Stomach (tissue), 4 donors: Measurements from ENCODE around the gene ZNHIT1.

Experiments
- POLR2AphosphoS5 ChIP-seq, 3 donors: sonication (generic); formaldehyde crosslinking; IDR thresholded peaks; one replicate each; pipeline ENCODE4 v1.6.1; 2016; ENCODE audit warnings: antibody characterized with exemption in 3 of 3
- TF ChIP-seq, protein P1 (sequence below), 7 experiments: fragments of 450-650 bp in 4 of 7; fragments of 200-600 bp in 3 of 7; sonication (generic) in 3 of 7; IDR thresholded peaks; one replicate each; pipeline ENCODE4 v1.5.1; 2016 to 2019; ENCODE audit warnings: antibody characterized with exemption in 7 of 7, control low read depth in 2 of 7, mild to moderate bottlenecking in 1 of 7

DNA sequence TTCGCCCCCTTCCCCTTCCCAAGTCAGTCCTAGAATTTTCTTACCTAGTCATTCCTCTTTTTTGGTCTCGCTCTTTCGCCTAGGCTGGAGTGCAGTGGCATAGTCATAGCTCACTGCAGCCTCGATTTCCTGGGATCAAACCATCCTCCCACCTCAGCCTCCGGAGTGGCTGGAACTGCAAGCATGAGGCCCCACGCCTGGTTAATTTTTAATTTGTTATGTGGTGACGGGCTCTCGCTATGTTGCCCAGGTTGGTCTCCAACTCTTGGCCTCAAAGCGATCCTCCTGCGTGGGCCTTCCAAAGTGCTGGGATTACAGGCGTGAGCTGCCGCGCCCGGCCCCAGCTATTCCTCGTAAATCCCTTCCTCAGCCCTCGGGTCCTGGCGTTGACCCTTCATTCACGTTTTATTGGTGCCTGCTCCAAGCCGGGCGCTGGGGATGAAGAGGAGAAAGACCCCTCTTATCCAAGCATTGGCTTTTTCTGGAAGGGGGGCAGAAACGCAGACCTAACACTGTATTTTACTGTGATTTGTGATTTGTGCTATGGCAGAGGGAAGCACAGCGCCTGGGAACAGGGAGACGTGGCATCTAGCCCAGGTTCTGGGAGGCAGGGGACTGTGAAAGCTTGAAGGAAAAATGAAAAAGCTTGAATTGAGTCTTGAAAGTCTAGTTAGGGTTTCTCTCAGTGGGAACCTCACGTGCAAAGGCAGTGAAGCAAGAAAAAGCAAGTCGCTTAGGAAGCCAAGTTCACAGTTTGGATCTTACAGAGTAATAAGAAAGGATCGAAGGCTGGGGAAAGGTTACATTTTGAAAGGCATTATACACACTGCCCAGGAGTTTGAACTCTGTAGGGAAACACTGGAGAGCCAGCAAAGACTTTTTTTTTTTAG, 516 bp downstream of the ZNHIT1 start:
- no peak for TF ChIP-seq POLR2AphosphoS5 (IDR thresholded peaks at IDR 0.05)
- TF ChIP-seq, protein P1, sequence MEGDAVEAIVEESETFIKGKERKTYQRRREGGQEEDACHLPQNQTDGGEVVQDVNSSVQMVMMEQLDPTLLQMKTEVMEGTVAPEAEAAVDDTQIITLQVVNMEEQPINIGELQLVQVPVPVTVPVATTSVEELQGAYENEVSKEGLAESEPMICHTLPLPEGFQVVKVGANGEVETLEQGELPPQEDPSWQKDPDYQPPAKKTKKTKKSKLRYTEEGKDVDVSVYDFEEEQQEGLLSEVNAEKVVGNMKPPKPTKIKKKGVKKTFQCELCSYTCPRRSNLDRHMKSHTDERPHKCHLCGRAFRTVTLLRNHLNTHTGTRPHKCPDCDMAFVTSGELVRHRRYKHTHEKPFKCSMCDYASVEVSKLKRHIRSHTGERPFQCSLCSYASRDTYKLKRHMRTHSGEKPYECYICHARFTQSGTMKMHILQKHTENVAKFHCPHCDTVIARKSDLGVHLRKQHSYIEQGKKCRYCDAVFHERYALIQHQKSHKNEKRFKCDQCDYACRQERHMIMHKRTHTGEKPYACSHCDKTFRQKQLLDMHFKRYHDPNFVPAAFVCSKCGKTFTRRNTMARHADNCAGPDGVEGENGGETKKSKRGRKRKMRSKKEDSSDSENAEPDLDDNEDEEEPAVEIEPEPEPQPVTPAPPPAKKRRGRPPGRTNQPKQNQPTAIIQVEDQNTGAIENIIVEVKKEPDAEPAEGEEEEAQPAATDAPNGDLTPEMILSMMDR (IDR thresholded peaks at IDR 0.05), result no peak
